Sigmoid colon (tissue), 7 donors: ENCODE results near the gene CXCL12. TPM values are rescaled to one million over a fixed set of nuclear protein-coding genes. Genes with fewer than 3 reads are reported as not detected.
A peak's percentile ranks its signal among the peaks of the same experiment; 100 is the strongest.

Experiments
- DNase-seq: peaks from one replicate; pipeline ENCODE4 v3.0.0-alpha.2; 2019
- H3K27ac ChIP-seq, 4 donors: fragments of 200-600 bp; sonication (generic); one replicate each; pipeline ENCODE4 v1.5.1; 2016 to 2019; ENCODE audit warnings: mild to moderate bottlenecking in 1 of 4
- H3K27me3 ChIP-seq, 3 donors: fragments of 200-600 bp; sonication (generic); one replicate each; pipeline ENCODE4 v1.5.1; 2019; ENCODE audit warnings: mild to moderate bottlenecking in 1 of 3
- H3K36me3 ChIP-seq, 4 donors: fragments of 200-600 bp; sonication (generic); one replicate each; pipeline ENCODE4 v1.5.1; 2016 to 2019
- H3K4me1 ChIP-seq, 4 donors: fragments of 200-600 bp; sonication (generic); one replicate each; pipeline ENCODE4 v1.5.1; 2017 to 2019
- H3K4me3 ChIP-seq, 4 donors: fragments of 200-600 bp; sonication (generic); one replicate each; pipeline ENCODE4 v1.5.1; 2017 to 2019; ENCODE audit warnings: mild to moderate bottlenecking in 2 of 4, moderate library complexity in 1 of 4
- H3K9me3 ChIP-seq, 4 donors: fragments of 200-600 bp in 3 of 4; sonication (generic) in 3 of 4; one replicate each; pipeline versions ENCODE4 v1.5.1 to v1.6.1; 2013 to 2019
- EP300 ChIP-seq, 4 donors: sonication (generic); formaldehyde crosslinking; IDR thresholded peaks; one replicate each; pipeline ENCODE4 v1.6.1; 2017; ENCODE audit warnings: antibody characterized with exemption in 4 of 4
- POLR2A ChIP-seq, 2 donors: fragments of 450-650 bp; IDR thresholded peaks; one replicate each; pipeline ENCODE4 v1.6.1; 2016; ENCODE audit warnings: antibody characterized with exemption in 2 of 2, mild to moderate bottlenecking in 2 of 2, moderate library complexity in 2 of 2
- POLR2AphosphoS5 ChIP-seq, 4 donors: sonication (generic); formaldehyde crosslinking; IDR thresholded peaks; one replicate each; pipeline ENCODE4 v1.6.1; 2017; ENCODE audit warnings: antibody characterized with exemption in 4 of 4
- WGBS, 2 donors: extraction: QIAGEN DNeasy Blood & Tissue Kit; methylation state at CpG; one replicate each; pipeline ENCODE4 v1.1.7; 2013; 5-methylcytosine and 5-hydroxymethylcytosine counted together
- intact Hi-C: fragments of 100-400 bp; cut with DNase I; formaldehyde crosslinking; loops from one replicate; pipeline ENCODE4 v1.15.1; 2023
- polyA plus RNA-seq, 3 donors: library from polyadenylated mRNA; stranded (reverse); fragments of 200-250 nt; gene quantifications; one replicate each; pipeline ENCODE4 v1.2.3, GENCODE V29; 2013
- total RNA-seq, 4 donors: library from RNA; depleted of rRNA; stranded (reverse); fragments of >200 nt; gene quantifications; one replicate each; pipeline ENCODE4 v1.1.0, GENCODE V29; 2016
- TF ChIP-seq, protein P1 (sequence below), 4 experiments: fragments of 450-650 bp in 3 of 4; fragments of 200-600 bp in 1 of 4; IDR thresholded peaks; one replicate each; pipeline ENCODE4 v1.5.1; 2016 to 2019; ENCODE audit warnings: antibody characterized with exemption in 4 of 4, mild to moderate bottlenecking in 3 of 4, moderate library complexity in 2 of 4
- donor health status: healthy with polysubstance abuse.
- donor health status: Bipolar disorder and iron deficiency.
- donor health status: healthy.

CXCL12 gene
- total and polyA plus RNA-seq, 7 donors: 13.6 to 111 (median 72.1) TPM

DNA sequence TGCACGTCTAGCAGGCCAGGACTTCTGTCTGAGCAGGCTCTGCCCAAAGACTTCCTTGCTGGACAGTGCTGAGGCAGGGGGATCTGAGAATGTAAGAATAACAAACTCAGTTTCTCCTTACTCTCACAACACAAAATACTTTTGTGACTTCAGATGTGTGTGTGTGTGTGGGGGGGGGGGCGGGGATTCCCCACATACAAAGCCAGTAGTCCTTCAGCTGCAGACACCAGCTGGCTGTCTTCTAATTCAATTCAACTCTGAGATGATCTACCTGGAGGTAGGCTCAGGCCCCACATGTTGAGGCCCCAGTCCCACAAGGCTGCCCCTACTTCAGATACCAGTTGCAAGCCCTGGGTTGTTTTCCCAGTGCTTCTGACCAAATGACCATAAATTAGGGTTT is 4.7 kb upstream of the CXCL12 start:
- no peak overlapping the region for H3K27ac ChIP-seq
- intact Hi-C loops: loop anchor here (10.0 kb wide), 1 partner anchor 335 kb away; no protein-coding TSS in a partner anchor
- no peaks in the 10 kb centered on the region for H3K9me3 ChIP-seq
- 76 to 84% methylated on average over 2 of the region's 2 CpGs for WGBS, 2 donors
- peaks cover 0 to 21% (median 18%) of the 10 kb centered on the region in 4 donors for H3K4me1 ChIP-seq
- H3K4me3 ChIP-seq: no peak overlapping the region
- H3K27me3 ChIP-seq: peaks cover 0 to 17% (median 16%) of the 10 kb centered on the region in 3 donors
- no peak for TF ChIP-seq EP300 (IDR thresholded peaks at IDR 0.05)
- TF ChIP-seq POLR2A (IDR thresholded peaks at IDR 0.05): no peak
- TF ChIP-seq, protein P1, sequence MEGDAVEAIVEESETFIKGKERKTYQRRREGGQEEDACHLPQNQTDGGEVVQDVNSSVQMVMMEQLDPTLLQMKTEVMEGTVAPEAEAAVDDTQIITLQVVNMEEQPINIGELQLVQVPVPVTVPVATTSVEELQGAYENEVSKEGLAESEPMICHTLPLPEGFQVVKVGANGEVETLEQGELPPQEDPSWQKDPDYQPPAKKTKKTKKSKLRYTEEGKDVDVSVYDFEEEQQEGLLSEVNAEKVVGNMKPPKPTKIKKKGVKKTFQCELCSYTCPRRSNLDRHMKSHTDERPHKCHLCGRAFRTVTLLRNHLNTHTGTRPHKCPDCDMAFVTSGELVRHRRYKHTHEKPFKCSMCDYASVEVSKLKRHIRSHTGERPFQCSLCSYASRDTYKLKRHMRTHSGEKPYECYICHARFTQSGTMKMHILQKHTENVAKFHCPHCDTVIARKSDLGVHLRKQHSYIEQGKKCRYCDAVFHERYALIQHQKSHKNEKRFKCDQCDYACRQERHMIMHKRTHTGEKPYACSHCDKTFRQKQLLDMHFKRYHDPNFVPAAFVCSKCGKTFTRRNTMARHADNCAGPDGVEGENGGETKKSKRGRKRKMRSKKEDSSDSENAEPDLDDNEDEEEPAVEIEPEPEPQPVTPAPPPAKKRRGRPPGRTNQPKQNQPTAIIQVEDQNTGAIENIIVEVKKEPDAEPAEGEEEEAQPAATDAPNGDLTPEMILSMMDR (IDR thresholded peaks at IDR 0.05): no peak
- no peak for TF ChIP-seq POLR2AphosphoS5 (IDR thresholded peaks at IDR 0.05)
- DNase-seq: no peak
- no peaks in the 10 kb centered on the region for H3K36me3 ChIP-seq

DNA sequence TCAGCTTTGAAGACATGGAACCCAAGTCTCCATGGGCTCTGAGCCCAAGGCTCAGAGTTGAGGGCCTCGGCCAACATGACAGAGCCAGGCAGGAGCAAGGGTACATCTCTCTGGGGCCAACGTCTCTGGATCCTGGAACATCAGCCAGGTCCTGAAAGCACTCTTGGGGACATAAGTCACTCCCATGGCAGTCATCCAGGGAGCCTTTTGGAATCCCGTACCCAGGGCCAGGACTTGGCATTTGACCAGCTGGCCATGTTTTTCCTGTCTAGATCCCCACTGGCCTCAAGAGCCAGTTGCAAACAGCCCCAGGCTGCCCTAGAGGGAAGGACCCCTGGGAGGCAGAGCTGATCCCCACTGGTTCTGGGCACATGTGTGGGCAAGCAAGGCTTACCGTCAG is 4.3 kb upstream of the CXCL12 start:
- intact Hi-C loops: loop anchor here (10.0 kb wide), 1 partner anchor 334 kb away; no protein-coding TSS in a partner anchor
- DNase-seq: peak; percentile 63
- peaks cover 0 to 25% (median 22%) of the 10 kb centered on the region in 4 donors for H3K4me1 ChIP-seq

DNA sequence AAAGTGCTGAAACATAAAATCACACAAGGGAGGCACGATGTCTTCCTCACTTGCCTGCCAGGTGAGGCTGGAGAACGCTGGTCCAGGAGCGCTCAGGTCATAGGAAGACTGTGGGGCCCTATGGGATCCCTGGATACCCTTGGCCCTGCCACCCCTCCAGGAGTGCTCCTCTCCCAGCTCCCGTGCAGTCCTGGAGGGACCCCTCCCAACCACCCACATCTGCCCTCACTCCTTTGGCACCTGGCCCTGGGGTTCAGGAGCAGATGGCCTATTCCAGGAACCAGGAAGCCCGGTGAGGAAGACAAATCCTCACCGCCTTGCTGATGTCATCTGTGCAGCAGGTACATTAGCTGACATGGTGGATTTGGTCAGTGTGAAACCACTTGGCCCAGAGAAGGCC is 3.7 kb upstream of the CXCL12 start:
- peak; percentile 60 for DNase-seq
- Histone ChIP-seq H3K9me3 (no peaks in the 10 kb centered on the region), H3K4me1 (peaks cover 0 to 29% (median 24%) of the 10 kb centered on the region in 4 donors), H3K4me3 (no peak overlapping the region), H3K36me3 (no peaks in the 10 kb centered on the region), H3K27me3 (peaks cover 2 to 26% (median 19%) of the 10 kb centered on the region in 3 donors), H3K27ac (no peak overlapping the region)
- 72 to 91% methylated on average over 6 of the region's 6 CpGs for WGBS, 2 donors
- intact Hi-C loops: loop anchor here (10.0 kb wide), 1 partner anchor 334 kb away; no protein-coding TSS in a partner anchor
- TF ChIP-seq, protein P1 (IDR thresholded peaks at IDR 0.05): no peak
- TF ChIP-seq POLR2AphosphoS5 (IDR thresholded peaks at IDR 0.05) (no peak), EP300 (IDR thresholded peaks at IDR 0.05) (no peak), POLR2A (IDR thresholded peaks at IDR 0.05) (no peak)

More for the DNA sequence above, 4.3 kb upstream of the CXCL12 start:
- Histone ChIP-seq H3K27ac (no peak overlapping the region), H3K9me3 (no peaks in the 10 kb centered on the region), H3K27me3 (peaks cover 0 to 21% (median 18%) of the 10 kb centered on the region in 3 donors), H3K4me3 (no peak overlapping the region), H3K36me3 (no peaks in the 10 kb centered on the region)
- 57 to 73% methylated on average over 4 of the region's 4 CpGs for WGBS, 2 donors
- TF ChIP-seq, protein P1 (IDR thresholded peaks at IDR 0.05): no peak
- TF ChIP-seq POLR2A (IDR thresholded peaks at IDR 0.05) (no peak), EP300 (IDR thresholded peaks at IDR 0.05) (no peak), POLR2AphosphoS5 (IDR thresholded peaks at IDR 0.05) (no peak)

DNA sequence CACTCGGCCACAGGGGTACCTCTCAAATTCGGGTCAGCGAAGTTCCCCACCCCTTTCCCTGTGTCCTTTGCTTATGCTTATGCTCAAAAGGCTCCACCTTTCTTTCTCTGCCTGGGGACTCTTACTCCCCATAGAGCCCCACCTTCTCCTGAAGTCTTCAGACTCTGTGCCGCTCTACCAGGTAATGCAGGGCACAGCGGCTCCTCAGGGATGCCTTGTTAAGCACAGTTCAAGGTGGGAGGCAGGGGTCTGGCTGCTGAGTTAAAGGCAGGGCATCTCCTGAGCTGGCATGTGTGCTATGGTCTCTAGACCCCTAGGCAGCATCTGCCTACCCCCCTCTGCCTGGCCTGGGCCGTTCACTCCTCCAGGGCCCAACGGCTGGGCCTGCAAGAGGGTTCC is 3.0 kb upstream of the CXCL12 start:
- intact Hi-C loops: loop anchor here (2.0 to 10.0 kb wide), 3 partner anchors 77 to 477 kb away; no protein-coding TSS in a partner anchor
- H3K27ac ChIP-seq: no peak overlapping the region
- TF ChIP-seq POLR2A (IDR thresholded peaks at IDR 0.05) (no peak), POLR2AphosphoS5 (IDR thresholded peaks at IDR 0.05) (no peak), EP300 (IDR thresholded peaks at IDR 0.05) (no peak)
- TF ChIP-seq, protein P1 (IDR thresholded peaks at IDR 0.05): no peak
- H3K27me3 ChIP-seq: peaks cover 2 to 34% (median 24%) of the 10 kb centered on the region in 3 donors
- H3K4me1 ChIP-seq: peaks cover 0 to 24% (median 19%) of the 10 kb centered on the region in 4 donors
- WGBS, 2 donors: 91 to 93% methylated on average over 7 of the region's 7 CpGs
- no peaks in the 10 kb centered on the region for H3K9me3 ChIP-seq
- no peaks in the 10 kb centered on the region for H3K36me3 ChIP-seq
- peak; percentile 60 for DNase-seq
- H3K4me3 ChIP-seq: no peak overlapping the region
